ENCODE results near the gene GRM7. TPM values are rescaled to one million over a fixed set of nuclear protein-coding genes. Genes with fewer than 3 reads are reported as not detected.

Gene GRM7
- total and polyA plus RNA-seq, 4 donors, result 0.08 to 0.33 TPM; not detected in 2

DNA sequence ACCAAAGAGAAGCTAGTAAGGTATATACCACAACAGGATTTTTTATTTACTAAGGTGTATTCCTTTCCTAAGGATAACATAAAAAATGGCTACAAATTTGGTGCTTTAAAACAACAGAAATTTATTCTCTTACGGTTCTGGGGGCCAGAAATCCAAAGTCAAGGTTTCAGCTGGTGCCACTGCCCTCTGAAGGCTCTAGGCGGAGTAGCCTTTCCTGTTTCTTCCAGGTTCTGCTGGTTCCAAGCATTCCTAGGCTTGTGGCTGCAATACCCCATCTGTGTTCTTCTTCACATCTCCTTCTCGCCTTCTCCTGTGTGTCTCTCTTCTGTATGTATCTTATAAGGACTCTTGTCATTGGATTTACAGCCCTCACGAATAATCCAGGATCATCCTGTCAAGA is 549.9 kb downstream of the GRM7 start:
- WGBS, result 75% methylated on average over 4 of the region's 4 CpGs
- no peak for TF ChIP-seq EGR1 (IDR thresholded peaks at IDR 0.05; ENCODE audit: low read depth in 2 of 2)
- TF ChIP-seq RAD21 (IDR thresholded peaks at IDR 0.05), result no peak
- TF ChIP-seq, protein P1, sequence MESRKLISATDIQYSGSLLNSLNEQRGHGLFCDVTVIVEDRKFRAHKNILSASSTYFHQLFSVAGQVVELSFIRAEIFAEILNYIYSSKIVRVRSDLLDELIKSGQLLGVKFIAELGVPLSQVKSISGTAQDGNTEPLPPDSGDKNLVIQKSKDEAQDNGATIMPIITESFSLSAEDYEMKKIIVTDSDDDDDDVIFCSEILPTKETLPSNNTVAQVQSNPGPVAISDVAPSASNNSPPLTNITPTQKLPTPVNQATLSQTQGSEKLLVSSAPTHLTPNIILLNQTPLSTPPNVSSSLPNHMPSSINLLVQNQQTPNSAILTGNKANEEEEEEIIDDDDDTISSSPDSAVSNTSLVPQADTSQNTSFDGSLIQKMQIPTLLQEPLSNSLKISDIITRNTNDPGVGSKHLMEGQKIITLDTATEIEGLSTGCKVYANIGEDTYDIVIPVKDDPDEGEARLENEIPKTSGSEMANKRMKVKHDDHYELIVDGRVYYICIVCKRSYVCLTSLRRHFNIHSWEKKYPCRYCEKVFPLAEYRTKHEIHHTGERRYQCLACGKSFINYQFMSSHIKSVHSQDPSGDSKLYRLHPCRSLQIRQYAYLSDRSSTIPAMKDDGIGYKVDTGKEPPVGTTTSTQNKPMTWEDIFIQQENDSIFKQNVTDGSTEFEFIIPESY (IDR thresholded peaks at IDR 0.05), result no peak
- no peak for TF ChIP-seq RXRA (IDR thresholded peaks at IDR 0.05)
- no peak for TF ChIP-seq JUND (IDR thresholded peaks at IDR 0.05)
- no peak for TF ChIP-seq SP1 (IDR thresholded peaks at IDR 0.05)

DNA sequence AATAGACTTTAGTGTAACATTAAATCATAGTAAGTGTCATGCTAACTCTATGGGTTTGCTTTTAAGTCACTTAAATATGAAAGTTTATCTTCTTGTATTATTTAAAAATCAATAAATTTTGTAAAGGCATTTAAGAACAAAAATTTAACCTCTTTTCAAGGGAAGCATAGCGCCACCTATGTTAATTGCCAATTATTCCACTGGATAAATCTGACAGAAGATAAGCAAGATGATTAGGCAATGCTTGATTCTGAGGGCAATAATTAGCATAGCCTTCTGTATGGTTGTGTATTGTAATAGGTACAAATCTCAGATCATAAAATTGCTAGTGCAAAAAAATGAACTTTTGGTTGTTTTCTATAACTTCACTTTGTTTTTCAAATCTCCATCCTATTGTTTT is 560.1 kb downstream of the GRM7 start:
- Histone ChIP-seq H3K4me1 (ENCODE audit: control insufficient read depth in 4 of 4, insufficient read depth in 4 of 4, low read length in 3 of 4) (no peaks in the 10 kb centered on the region), H3K4me3 (ENCODE audit: low read depth in 1 of 3, low read length in 3 of 3) (no peak overlapping the region), H3K9ac (ENCODE audit: low read depth in 1 of 2, low read length in 2 of 2) (no peak overlapping the region), H3K36me3 (ENCODE audit: control insufficient read depth in 4 of 4, insufficient read depth in 3 of 4, low read depth in 1 of 4, low read length in 3 of 4) (no peaks in the 10 kb centered on the region), H3K27me3 (ENCODE audit: control insufficient read depth in 4 of 4, insufficient read depth in 4 of 4, low read length in 3 of 4) (no peaks in the 10 kb centered on the region), H3K9me3 (ENCODE audit: control insufficient read depth in 4 of 4, low read length in 3 of 4) (no peaks in the 10 kb centered on the region), H3K27ac (ENCODE audit: low read depth in 1 of 2, low read length in 2 of 2) (no peak overlapping the region)
- DNase-seq (ENCODE audit: low spot score), result no peak
- TF ChIP-seq JUND (IDR thresholded peaks at IDR 0.05) (no peak), TAF1 (conservative IDR thresholded peaks at IDR 0.05) (no peak), GABPA (IDR thresholded peaks at IDR 0.05 in 1 of 2, conservative IDR thresholded peaks at IDR 0.05 in 1 of 2) (no peak), SP1 (IDR thresholded peaks at IDR 0.05) (no peak), MAX (IDR thresholded peaks at IDR 0.05) (no peak), CTCF (IDR thresholded peaks at IDR 0.05; ENCODE audit: low read depth, low read length, missing input control) (no peak), RXRA (IDR thresholded peaks at IDR 0.05) (no peak), YY1 (IDR thresholded peaks at IDR 0.05) (no peak), HNF4G (IDR thresholded peaks at IDR 0.05) (no peak), FOXA2 (IDR thresholded peaks at IDR 0.05) (no peak), REST (IDR thresholded peaks at IDR 0.05) (no peak), FOXA1 (IDR thresholded peaks at IDR 0.05) (no peak), EGR1 (IDR thresholded peaks at IDR 0.05; ENCODE audit: low read depth in 2 of 2) (no peak), HNF4A (conservative IDR thresholded peaks at IDR 0.05) (no peak), ATF3 (IDR thresholded peaks at IDR 0.05) (no peak), RAD21 (IDR thresholded peaks at IDR 0.05) (no peak), NR2F2 (IDR thresholded peaks at IDR 0.05) (no peak)
- TF ChIP-seq, protein P1 (IDR thresholded peaks at IDR 0.05), result no peak
- WGBS, result 71% methylated on average over 1 of the region's 1 CpG

More for the DNA sequence above, 549.9 kb downstream of the GRM7 start:
- DNase-seq (ENCODE audit: low spot score), result no peak
- H3K4me1 ChIP-seq (ENCODE audit: control insufficient read depth in 4 of 4, insufficient read depth in 4 of 4, low read length in 3 of 4), result no peaks in the 10 kb centered on the region
- no peaks in the 10 kb centered on the region for H3K36me3 ChIP-seq (ENCODE audit: control insufficient read depth in 4 of 4, insufficient read depth in 3 of 4, low read depth in 1 of 4, low read length in 3 of 4)
- no peak overlapping the region for H3K9ac ChIP-seq (ENCODE audit: low read depth in 1 of 2, low read length in 2 of 2)
- no peaks in the 10 kb centered on the region for H3K9me3 ChIP-seq (ENCODE audit: control insufficient read depth in 4 of 4, low read length in 3 of 4)
- no peak overlapping the region for H3K27ac ChIP-seq (ENCODE audit: low read depth in 1 of 2, low read length in 2 of 2)
- H3K27me3 ChIP-seq (ENCODE audit: control insufficient read depth in 4 of 4, insufficient read depth in 4 of 4, low read length in 3 of 4), result peaks cover 0 to 3% (median 0%) of the 10 kb centered on the region in 4 donors
- H3K4me3 ChIP-seq (ENCODE audit: low read depth in 1 of 3, low read length in 3 of 3), result no peak overlapping the region

Measured in liver (tissue), 9 donors.